Lung (tissue), 16 donors: ENCODE results near the gene ZCCHC8. TPM values are rescaled to one million over a fixed set of nuclear protein-coding genes. Genes with fewer than 3 reads are reported as not detected.

Experiments used
- ATAC-seq: fragments of 200-7000 bp; cut with Tn5 transposase; one replicate; pipeline ENCODE4 v1.9.1; 2020; ENCODE audit warnings: moderate number of reproducible peaks; ENCODE audit not compliant: insufficient read depth, low FRiP score
- DNase-seq, 3 donors: peaks; one replicate each; pipeline ENCODE4 v3.0.0-alpha.2; 2013 to 2017
- H3K27ac ChIP-seq, 2 donors: one replicate each; pipeline ENCODE4 v1.5.1; 2013; ENCODE audit warnings: mild to moderate bottlenecking in 2 of 2, moderate library complexity in 2 of 2, control low read depth in 1 of 2, inconsistent platforms in 1 of 2, low read depth in 1 of 2, low read length in 1 of 2
- H3K27me3 ChIP-seq, 3 donors: one replicate each; pipeline ENCODE4 v1.5.1; 2013; ENCODE audit warnings: low read length in 2 of 3; ENCODE audit not compliant: control insufficient read depth in 3 of 3, insufficient read depth in 3 of 3
- H3K36me3 ChIP-seq, 4 donors: one replicate each; pipeline ENCODE4 v1.5.1; 2013; ENCODE audit warnings: low read length in 4 of 4, mild to moderate bottlenecking in 1 of 4, moderate library complexity in 1 of 4; ENCODE audit not compliant: control insufficient read depth in 4 of 4, insufficient read depth in 4 of 4
- H3K4me1 ChIP-seq, 5 donors: one replicate each; pipeline ENCODE4 v1.5.1; 2013; ENCODE audit warnings: low read length in 5 of 5, mild to moderate bottlenecking in 2 of 5, moderate library complexity in 1 of 5; ENCODE audit not compliant: control insufficient read depth in 5 of 5, insufficient read depth in 5 of 5
- H3K4me3 ChIP-seq: one replicate; pipeline ENCODE4 v1.5.1; 2013; ENCODE audit warnings: mild to moderate bottlenecking, control low read depth, moderate library complexity
- H3K9ac ChIP-seq, 2 donors: one replicate each; pipeline ENCODE4 v1.5.1; 2013; ENCODE audit warnings: low read length in 2 of 2, control low read depth in 1 of 2; ENCODE audit not compliant: insufficient read depth in 1 of 2
- H3K9me3 ChIP-seq, 4 donors: one replicate each; pipeline ENCODE4 v1.5.1; 2013; ENCODE audit warnings: low read length in 3 of 4, mild to moderate bottlenecking in 1 of 4, moderate library complexity in 1 of 4; ENCODE audit not compliant: control insufficient read depth in 4 of 4, insufficient read depth in 3 of 4
- CTCF ChIP-seq: IDR thresholded peaks from 2 replicates; pipeline ENCODE4 v1.5.1; 2012; ENCODE audit warnings: mild to moderate bottlenecking; ENCODE audit errors: control extremely low read depth, extremely low read depth
- WGBS, 2 donors: extraction: QIAGEN DNeasy Blood & Tissue Kit; methylation state at CpG; one replicate each; pipeline ENCODE4 v1.1.7; 2013; 5-methylcytosine and 5-hydroxymethylcytosine counted together
- long read RNA-seq, 5 donors: transcript quantifications; one replicate each; lab custom pipeline, GENCODE V29; 2026
- polyA plus RNA-seq, 2 donors: library from polyadenylated mRNA; stranded (reverse); fragments of 200-250 nt; gene quantifications; one replicate each; pipeline ENCODE4 v1.2.1, GENCODE V29; 2013
- total RNA-seq, 2 donors: library from RNA; depleted of rRNA in 1 of 2; stranded (reverse); fragments of >200 nt in 1 of 2; gene quantifications; one replicate each; pipeline ENCODE4 v1.2.1, GENCODE V29; 2014 to 2021
- donor health status: control.
- donor health status: control.
- donor health status: Bipolar disorder and iron deficiency.
- donor health status: healthy.
- donor health status: DM: yes; HTN: yes; CAD: no.

Gene ZCCHC8
- total RNA-seq, result 10 to 100 TPM; 16.7 to 48.1 TPM
- 10 to 100 TPM; 12.8 to 26.9 TPM for polyA plus RNA-seq
- long read RNA-seq, donor 1, result 0 reads
- long read RNA-seq, donor 2, result 0 reads
- long read RNA-seq, donor 3, result 0 reads
- long read RNA-seq, donor 4, partial matches to known transcripts, result 0 of 2 reads
- long read RNA-seq, donor 4, other reads (novel, unspliced or antisense), result 0 of 2 reads
- long read RNA-seq, donor 5, partial matches to known transcripts, result 0 of 1 reads
- long read RNA-seq, donor 5, other reads (novel, unspliced or antisense), result 0 of 1 reads

- Histone ChIP-seq H3K4me3 (peak within 1 kb of the TSS; percentile 77), H3K4me1 (peaks cover 0 to 16% (median 1%) of the 10 kb centered on the region in 5 donors), H3K36me3 (peaks cover 12 to 21% (median 14%) of the 10 kb centered on the region in 4 donors), H3K27me3 (no peaks in the 10 kb centered on the region), H3K9ac (peak within 1 kb of the TSS; percentile 85 to 97), H3K27ac (peak within 1 kb of the TSS; percentile 96 to 100), H3K9me3 (no peaks in the 10 kb centered on the region)
- no peak for TF ChIP-seq CTCF
- DNase-seq (peak; percentile 99), ATAC-seq (peak; percentile 98)
- WGBS, 2 donors, result 1 to 2% methylated on average over 52 of the region's 52 CpGs
Measured at GRCh38 chr12:122500685-122501488, at the start of gene ZCCHC8. Gene ZCCHC8 (minus strand): TSS chr12:122500932. CDS start chr12:122500840, 92 bp downstream.

GRCh38 chr12:122547330-122547729 is 46.6 kb upstream of the ZCCHC8 start:
- H3K4me1 ChIP-seq, result no peaks in the 10 kb centered on the region
- no peak overlapping the region for H3K4me3 ChIP-seq
- H3K9me3 ChIP-seq, result no peaks in the 10 kb centered on the region
- no peak overlapping the region for H3K27ac ChIP-seq
- ATAC-seq, result no peak
- no peak for DNase-seq
- H3K9ac ChIP-seq, result no peak overlapping the region
- H3K36me3 ChIP-seq, result peaks cover 8 to 13% (median 10%) of the 10 kb centered on the region in 4 donors
- WGBS, 2 donors, result 88 to 89% methylated on average over 5 of the region's 5 CpGs
- TF ChIP-seq CTCF, result no peak
- H3K27me3 ChIP-seq, result no peaks in the 10 kb centered on the region

GRCh38 chr12:122545855-122546254 is 45.1 kb upstream of the ZCCHC8 start:
- peaks cover 4 to 13% (median 8%) of the 10 kb centered on the region in 4 donors for H3K36me3 ChIP-seq

More at GRCh38 chr12:122545855-122546254, 45.1 kb upstream of the ZCCHC8 start:
- no peaks in the 10 kb centered on the region for H3K9me3 ChIP-seq
- H3K4me3 ChIP-seq, result no peak overlapping the region
- H3K4me1 ChIP-seq, result no peaks in the 10 kb centered on the region
- H3K9ac ChIP-seq, result no peak overlapping the region
- TF ChIP-seq CTCF, result no peak
- 97 to 99% methylated on average over 2 of the region's 2 CpGs for WGBS, 2 donors
- no peaks in the 10 kb centered on the region for H3K27me3 ChIP-seq
- no peak for DNase-seq
- no peak for ATAC-seq
- no peak overlapping the region for H3K27ac ChIP-seq
